CD1c-positive myeloid dendritic cell (primary cell): ENCODE measurements around the gene OR6C4.
"Not testable (repeated sequence)": the region's sequence is repeated elsewhere in the genome, so short reads cannot be mapped to it uniquely, and the experiment has no call there.

ENCODE experiments used
- DNase-seq: peaks from one replicate; pipeline ENCODE4 v3.0.0-alpha.2; 2016; ENCODE audit errors: extremely low spot score

OR6C4 gene

GRCh38 chr12:55549302-55549701, at the start of gene OR6C4:
TSS of gene OR6C4 (plus strand) at chr12:55549602. CDS start at chr12:55551227, 1,625 bp downstream.
- DNase-seq: no peak

- no peak for DNase-seq
Measured at GRCh38 chr12:55499810-55500252, 49.6 kb upstream of the OR6C4 start.

- no peak for DNase-seq
Measured at GRCh38 chr12:55501601-55502000, 47.8 kb upstream of the OR6C4 start.

GRCh38 chr12:55515696-55516095, 33.7 kb upstream of the OR6C4 start:
- no peak for DNase-seq

- DNase-seq: no peak
Measured at GRCh38 chr12:55516391-55516790, 33.0 kb upstream of the OR6C4 start.

GRCh38 chr12:55548235-55548634, 1.2 kb upstream of the OR6C4 start:
- not testable (repeated sequence) for DNase-seq

GRCh38 chr12:55548756-55549155, 646 bp upstream of the OR6C4 start:
- no peak for DNase-seq

GRCh38 chr12:55554296-55554695, 4.9 kb downstream of the OR6C4 start:
- no peak for DNase-seq

GRCh38 chr12:55570060-55570459, 20.7 kb downstream of the OR6C4 start:
- DNase-seq: not testable (repeated sequence)

GRCh38 chr12:55570689-55571088, 21.3 kb downstream of the OR6C4 start:
- DNase-seq: not testable (repeated sequence)

GRCh38 chr12:55572168-55572567, 22.8 kb downstream of the OR6C4 start, which contains the start of gene OR2AP1:
TSS of gene OR2AP1 (plus strand) at chr12:55572468. CDS start at chr12:55574415, 1,947 bp downstream.
- no peak for DNase-seq

GRCh38 chr12:55582066-55582465, 32.7 kb downstream of the OR6C4 start:
- DNase-seq: no peak

- no peak for DNase-seq
Measured at GRCh38 chr12:55585817-55586216, 36.4 kb downstream of the OR6C4 start.

GRCh38 chr12:55590152-55590551, 40.8 kb downstream of the OR6C4 start:
- DNase-seq: not testable (repeated sequence)
